ENCODE measurements around the gene LANCL2. TPM values are rescaled to one million over a fixed set of nuclear protein-coding genes. Genes with fewer than 3 reads are reported as not detected.

The LANCL2 gene
- total and polyA plus RNA-seq, 9 of the 15 experiments (the other 6 are each of a cell fraction or from before 2014, with no cell fraction given): 5.3 to 18.5 (median 13.5) TPM

- ATAC-seq (no peak), DNase-seq (ENCODE audit: extremely low read depth in 1 of 4, low spot score in 3 of 4) (no peak), FAIRE-seq (no peak)
- no TSS peak for BruUV-seq (replicated peaks)
- Histone ChIP-seq H3K27me3 (ENCODE audit: control insufficient read depth in 2 of 2, insufficient read depth in 2 of 2, low read length in 2 of 2) (peaks cover 6 to 17% of the 10 kb centered on the region in 2 experiments; a peak in 4 of 5 replicates), H3K4me1 (replicated peaks in 1 of 2; ENCODE audit: control insufficient read depth in 2 of 2, insufficient read depth in 2 of 2, low read length in 2 of 2) (no peaks in the 10 kb centered on the region), H3K9me3 (replicated peaks; ENCODE audit: control insufficient read depth, insufficient read depth, low read depth, low read length) (no peaks in the 10 kb centered on the region), H4K20me1 (replicated peaks; ENCODE audit: control insufficient read depth, insufficient read depth, low read length) (no peaks in the 10 kb centered on the region), H2AFZ (ENCODE audit: low read depth, low read length) (no peak overlapping the region), H3K36me3 (ENCODE audit: control insufficient read depth, insufficient read depth, low read length) (no peaks in the 10 kb centered on the region), H3K27ac (ENCODE audit: extremely low read depth, low read depth, low read length) (no peak overlapping the region), H3K79me2 (ENCODE audit: control insufficient read depth, insufficient read depth, low read length) (no peaks in the 10 kb centered on the region), H3K4me3 (no peak overlapping the region), H3K4me2 (ENCODE audit: insufficient read depth, low read length) (no peak overlapping the region), H3K9me1 (ENCODE audit: control insufficient read depth, insufficient read depth, low read length) (no peaks in the 10 kb centered on the region), H3K9ac (ENCODE audit: insufficient read depth in 1 of 2, low read depth in 2 of 2, low read length in 2 of 2) (no peak overlapping the region)
- no peak for TF ChIP-seq PYGO2 (tag; IDR thresholded peaks at IDR 0.05)
- TF ChIP-seq ARID2 (IDR thresholded peaks at IDR 0.05): no peak
- ChIA-PET POLR2A (no interaction called here), CTCF (ENCODE audit: low intra/inter-chr PET ratio) (no interaction called here)
- 1% methylated on average over 7 of the region's 7 CpGs for WGBS (ENCODE audit: insufficient coverage, low coverage, missing lambda C conversion rate)
- intact Hi-C loops (cut with micrococcal nuclease): no loop called here
- in situ Hi-C loops (cut with MboI): no loop called here
Observed at GRCh38 chr7:55326945-55327626, 38.1 kb upstream of the LANCL2 start.

GRCh38 chr7:55335151-55335550 lies 30.0 kb upstream of the LANCL2 start:
- Histone ChIP-seq H2AFZ (ENCODE audit: low read depth, low read length) (no peak overlapping the region), H4K20me1 (replicated peaks; ENCODE audit: control insufficient read depth, insufficient read depth, low read length) (no peaks in the 10 kb centered on the region), H3K9ac (ENCODE audit: insufficient read depth in 1 of 2, low read depth in 2 of 2, low read length in 2 of 2) (no peak overlapping the region), H3K4me2 (ENCODE audit: insufficient read depth, low read length) (no peak overlapping the region), H3K9me1 (ENCODE audit: control insufficient read depth, insufficient read depth, low read length) (no peaks in the 10 kb centered on the region), H3K27me3 (ENCODE audit: control insufficient read depth in 2 of 2, insufficient read depth in 2 of 2, low read length in 2 of 2) (peaks cover 5 to 30% of the 10 kb centered on the region in 2 experiments; a peak in 3 of 5 replicates), H3K27ac (ENCODE audit: extremely low read depth, low read depth, low read length) (no peak overlapping the region), H3K4me3 (no peak overlapping the region), H3K36me3 (ENCODE audit: control insufficient read depth, insufficient read depth, low read length) (no peaks in the 10 kb centered on the region), H3K79me2 (ENCODE audit: control insufficient read depth, insufficient read depth, low read length) (no peaks in the 10 kb centered on the region), H3K9me3 (replicated peaks; ENCODE audit: control insufficient read depth, insufficient read depth, low read depth, low read length) (no peaks in the 10 kb centered on the region), H3K4me1 (replicated peaks in 1 of 2; ENCODE audit: control insufficient read depth in 2 of 2, insufficient read depth in 2 of 2, low read length in 2 of 2) (no peaks in the 10 kb centered on the region)
- ATAC-seq (no peak), FAIRE-seq (no peak), DNase-seq (ENCODE audit: extremely low read depth in 1 of 4, low spot score in 3 of 4) (no peak)
- ChIA-PET CTCF (ENCODE audit: low intra/inter-chr PET ratio) (no interaction called here), POLR2A (no interaction called here)
- 3% methylated on average over 5 of the region's 5 CpGs for WGBS (ENCODE audit: insufficient coverage, low coverage, missing lambda C conversion rate)
- in situ Hi-C loops (cut with MboI) (no loop called here), intact Hi-C loops (cut with micrococcal nuclease) (no loop called here)
- no TSS peak for BruUV-seq (replicated peaks)
- no peak for TF ChIP-seq POLR2A (conservative IDR thresholded peaks at IDR 0.05)
- TF ChIP-seq HNRNPUL1 (IDR thresholded peaks at IDR 0.05; ENCODE audit: low read length): no peak
- no peak for TF ChIP-seq KLF6 (CRISPR knock-in tag; IDR thresholded peaks at IDR 0.05; ENCODE audit: borderline replicate concordance)
- no peak for TF ChIP-seq HLTF (IDR thresholded peaks at IDR 0.05)
- TF ChIP-seq MBD1 (CRISPR knock-in tag; IDR thresholded peaks at IDR 0.05): no peak
- TF ChIP-seq HIVEP1 (CRISPR knock-in tag; IDR thresholded peaks at IDR 0.05): no peak
